Gastrocnemius medialis (tissue), 4 donors: ENCODE measurements around the gene MOSPD3. TPM values are rescaled to one million over a fixed set of nuclear protein-coding genes. Genes with fewer than 3 reads are reported as not detected.

ENCODE experiments used
- ATAC-seq, 2 donors: fragments of 150-250 bp; one replicate each; pipeline ENCODE4 v1.9.1; 2016
- DNase-seq, 2 donors: peaks; one replicate each; pipeline ENCODE4 v3.0.0-alpha.2; 2019
- H3K27ac ChIP-seq, 4 donors: fragments of 200-600 bp; sonication (generic); 1 replicate in 1 of 4; 2 replicates in 3 of 4; pipeline ENCODE4 v1.5.1; 2016 to 2018; ENCODE audit warnings: mild to moderate bottlenecking in 2 of 4, moderate library complexity in 1 of 4
- H3K27me3 ChIP-seq, 3 donors: fragments of 200-600 bp; sonication (generic) in 2 of 3; 1 replicate in 1 of 3; 2 replicates in 2 of 3; pipeline versions ENCODE4 v1.5.1 to v1.6.0; 2016 to 2019; ENCODE audit warnings: mild to moderate bottlenecking in 1 of 3, moderate library complexity in 1 of 3
- H3K36me3 ChIP-seq, 2 donors: fragments of 200-600 bp; sonication (generic) in 1 of 2; one replicate each; pipeline ENCODE4 v1.5.1; 2017 to 2018
- H3K4me1 ChIP-seq, 2 donors: fragments of 200-600 bp; sonication (generic) in 1 of 2; one replicate each; pipeline ENCODE4 v1.5.1; 2016 to 2017; ENCODE audit warnings: mild to moderate bottlenecking in 2 of 2
- H3K4me3 ChIP-seq, 4 donors: fragments of 200-600 bp; sonication (generic) in 3 of 4; 1 replicate in 1 of 4; 2 replicates in 3 of 4; pipeline ENCODE4 v1.5.1; 2016 to 2019; ENCODE audit warnings: mild to moderate bottlenecking in 2 of 4
- H3K9me3 ChIP-seq, 3 donors: fragments of 200-600 bp; sonication (generic) in 2 of 3; 1 replicate in 1 of 3; 2 replicates in 2 of 3; pipeline ENCODE4 v1.5.1; 2016 to 2019
- CTCF ChIP-seq, 5 experiments: fragments of 450-650 bp in 3 of 5; fragments of 200-600 bp in 2 of 5; sonication (generic) in 2 of 5; IDR thresholded peaks in 4 of 5; conservative IDR thresholded peaks in 1 of 5; 1 replicate in 4 of 5; 2 replicates in 1 of 5; pipeline ENCODE4 v1.5.1; 2016 to 2019; ENCODE audit warnings: antibody characterized with exemption in 5 of 5, mild to moderate bottlenecking in 3 of 5, moderate library complexity in 3 of 5
- POLR2A ChIP-seq, 2 donors: fragments of 450-650 bp; IDR thresholded peaks; one replicate each; pipeline ENCODE4 v1.6.1; 2017; ENCODE audit warnings: antibody characterized with exemption in 2 of 2, mild to moderate bottlenecking in 2 of 2, moderate library complexity in 2 of 2
- in situ Hi-C, 4 donors: fragments of 200-750 bp; cut with MboI; loops; one replicate each; pipeline versions ENCODE4 v1.15.0 to v1.8.0; 2017; ENCODE audit warnings: low sequenced_read_pairs in 4 of 4
- intact Hi-C: fragments of 100-400 bp; cut with DNase I; formaldehyde crosslinking; loops from one replicate; pipeline ENCODE4 v1.15.1; 2023; ENCODE audit warnings: low total_unique reads
- total RNA-seq, 4 donors: library from RNA; depleted of rRNA; stranded (reverse); fragments of >200 nt; gene quantifications; one replicate each; pipeline versions ENCODE4 v1.1.0 to v1.2.3, GENCODE V29; 2016

Gene MOSPD3
- total RNA-seq, 4 donors from 2014 or later = 3.5 to 9.1 (median 4.6) TPM

GRCh38 chr7:100623951-100624824 lies 11.8 kb downstream of the MOSPD3 start:
- Histone ChIP-seq H3K27ac (no peak overlapping the region), H3K4me3 (no peak overlapping the region), H3K4me1 (peaks cover 3% of the 10 kb centered on the region in 2 donors), H3K27me3 (peaks cover 5 to 15% (median 13%) of the 10 kb centered on the region in 3 donors), H3K36me3 (no peaks in the 10 kb centered on the region), H3K9me3 (no peaks in the 10 kb centered on the region)
- in situ Hi-C loops = no loop called here
- TF ChIP-seq POLR2A (IDR thresholded peaks at IDR 0.05) (no peak), CTCF (IDR thresholded peaks at IDR 0.05 in 4 of 5, conservative IDR thresholded peaks at IDR 0.05 in 1 of 5) (no peak)
- intact Hi-C loops = no loop called here
- DNase-seq (no peak), ATAC-seq (no peak)

- Histone ChIP-seq H3K27me3 (peaks cover 5 to 15% (median 13%) of the 10 kb centered on the region in 3 donors), H3K4me1 (peaks cover 3% of the 10 kb centered on the region in 2 donors), H3K27ac (no peak overlapping the region), H3K9me3 (no peaks in the 10 kb centered on the region), H3K4me3 (peak overlapping the region; percentile 33 to 53 (median 48)), H3K36me3 (no peaks in the 10 kb centered on the region)
- no peak for DNase-seq
- no peak for TF ChIP-seq CTCF (IDR thresholded peaks at IDR 0.05 in 4 of 5, conservative IDR thresholded peaks at IDR 0.05 in 1 of 5)
- TF ChIP-seq POLR2A (IDR thresholded peaks at IDR 0.05) = no peak
- no peak for ATAC-seq
- in situ Hi-C loops (no loop called here), intact Hi-C loops (no loop called here)
Observed at GRCh38 chr7:100626055-100626454, 13.7 kb downstream of the MOSPD3 start.

- intact Hi-C loops (no loop called here), in situ Hi-C loops (no loop called here)
- TF ChIP-seq CTCF (IDR thresholded peaks at IDR 0.05 in 4 of 5, conservative IDR thresholded peaks at IDR 0.05 in 1 of 5) = no peak
- TF ChIP-seq POLR2A (IDR thresholded peaks at IDR 0.05) = no peak
- ATAC-seq (peak; percentile 74 to 94), DNase-seq (peak; percentile 49 to 67)
- Histone ChIP-seq H3K4me3 (peak overlapping the region; percentile 33 to 53 (median 48)), H3K36me3 (no peaks in the 10 kb centered on the region), H3K9me3 (no peaks in the 10 kb centered on the region), H3K27me3 (peaks cover 6 to 17% (median 15%) of the 10 kb centered on the region in 3 donors), H3K27ac (no peak overlapping the region), H3K4me1 (peaks cover 3% of the 10 kb centered on the region in 2 donors)
Observed at GRCh38 chr7:100626530-100627237, 14.3 kb downstream of the MOSPD3 start.

GRCh38 chr7:100627238-100627549 lies 14.9 kb downstream of the MOSPD3 start:
- no peak overlapping the region for H3K27ac ChIP-seq
- ATAC-seq (no peak), DNase-seq (no peak)
- H3K4me3 ChIP-seq = peak overlapping the region in 1 of 4 donors; percentile 44
- intact Hi-C loops = no loop called here
- H3K27me3 ChIP-seq = peaks cover 10 to 21% (median 16%) of the 10 kb centered on the region in 3 donors
- no peak for TF ChIP-seq POLR2A (IDR thresholded peaks at IDR 0.05)
- no peak for TF ChIP-seq CTCF (IDR thresholded peaks at IDR 0.05 in 4 of 5, conservative IDR thresholded peaks at IDR 0.05 in 1 of 5)
- H3K9me3 ChIP-seq = no peaks in the 10 kb centered on the region
- in situ Hi-C loops = no loop called here
- no peaks in the 10 kb centered on the region for H3K36me3 ChIP-seq
- H3K4me1 ChIP-seq = peaks cover 3% of the 10 kb centered on the region in 2 donors
